ENCODE results near the gene RABGGTA.

The RABGGTA gene

GRCh38 chr14:24241829-24242443 is 29.5 kb downstream of the RABGGTA start:
- peak overlapping the region; percentile 97 for H3K9ac ChIP-seq (ENCODE audit: low read length)
- peaks cover 58% of the 10 kb centered on the region for H3K4me1 ChIP-seq (ENCODE audit: control insufficient read depth, insufficient read depth, low read length)
- peak; percentile 98 for DNase-seq (ENCODE audit: low read depth)
- H3K9me3 ChIP-seq (ENCODE audit: control insufficient read depth, low read length): no peaks in the 10 kb centered on the region
- H3K36me3 ChIP-seq (ENCODE audit: control insufficient read depth, insufficient read depth, low read length, severe bottlenecking): peaks cover 41% of the 10 kb centered on the region
- H3K27me3 ChIP-seq (replicated peaks; ENCODE audit: control insufficient read depth, insufficient read depth, low read length): no peaks in the 10 kb centered on the region
- H3K4me3 ChIP-seq (ENCODE audit: low read length): peak overlapping the region; percentile 93

GRCh38 chr14:24240110-24240918 is 31.1 kb downstream of the RABGGTA start:
- Histone ChIP-seq H3K36me3 (ENCODE audit: control insufficient read depth, insufficient read depth, low read length, severe bottlenecking) (peaks cover 57% of the 10 kb centered on the region), H3K4me1 (ENCODE audit: control insufficient read depth, insufficient read depth, low read length) (peaks cover 58% of the 10 kb centered on the region), H3K27me3 (replicated peaks; ENCODE audit: control insufficient read depth, insufficient read depth, low read length) (no peaks in the 10 kb centered on the region), H3K9ac (ENCODE audit: low read length) (peak overlapping the region; percentile 97), H3K4me3 (ENCODE audit: low read length) (peak overlapping the region; percentile 93), H3K9me3 (ENCODE audit: control insufficient read depth, low read length) (no peaks in the 10 kb centered on the region)
- DNase-seq (ENCODE audit: low read depth): no peak

- peaks cover 70% of the 10 kb centered on the region for H3K4me1 ChIP-seq (ENCODE audit: control insufficient read depth, insufficient read depth, low read length)
- H3K9me3 ChIP-seq (ENCODE audit: control insufficient read depth, low read length): no peaks in the 10 kb centered on the region
- DNase-seq (ENCODE audit: low read depth): no peak
- peaks cover 60% of the 10 kb centered on the region for H3K36me3 ChIP-seq (ENCODE audit: control insufficient read depth, insufficient read depth, low read length, severe bottlenecking)
- H3K4me3 ChIP-seq (ENCODE audit: low read length): no peak overlapping the region
- H3K9ac ChIP-seq (ENCODE audit: low read length): peak overlapping the region; percentile 97
- H3K27me3 ChIP-seq (replicated peaks; ENCODE audit: control insufficient read depth, insufficient read depth, low read length): no peaks in the 10 kb centered on the region
Measured at GRCh38 chr14:24238527-24239037, 32.8 kb downstream of the RABGGTA start.

- Histone ChIP-seq H3K4me1 (ENCODE audit: control insufficient read depth, insufficient read depth, low read length) (peaks cover 70% of the 10 kb centered on the region), H3K9ac (ENCODE audit: low read length) (no peak overlapping the region), H3K36me3 (ENCODE audit: control insufficient read depth, insufficient read depth, low read length, severe bottlenecking) (peaks cover 60% of the 10 kb centered on the region), H3K4me3 (ENCODE audit: low read length) (no peak overlapping the region), H3K9me3 (ENCODE audit: control insufficient read depth, low read length) (no peaks in the 10 kb centered on the region), H3K27me3 (replicated peaks; ENCODE audit: control insufficient read depth, insufficient read depth, low read length) (no peaks in the 10 kb centered on the region)
- no peak for DNase-seq (ENCODE audit: low read depth)
Measured at GRCh38 chr14:24238123-24238522, 33.3 kb downstream of the RABGGTA start.

- Histone ChIP-seq H3K36me3 (ENCODE audit: control insufficient read depth, insufficient read depth, low read length, severe bottlenecking) (peaks cover 60% of the 10 kb centered on the region), H3K9ac (ENCODE audit: low read length) (no peak overlapping the region), H3K4me3 (ENCODE audit: low read length) (no peak overlapping the region), H3K4me1 (ENCODE audit: control insufficient read depth, insufficient read depth, low read length) (peaks cover 69% of the 10 kb centered on the region), H3K9me3 (ENCODE audit: control insufficient read depth, low read length) (no peaks in the 10 kb centered on the region), H3K27me3 (replicated peaks; ENCODE audit: control insufficient read depth, insufficient read depth, low read length) (no peaks in the 10 kb centered on the region)
- DNase-seq (ENCODE audit: low read depth): no peak
Measured at GRCh38 chr14:24237463-24237955, 33.9 kb downstream of the RABGGTA start.

GRCh38 chr14:24236689-24237462 is 34.5 kb downstream of the RABGGTA start:
- DNase-seq (ENCODE audit: low read depth): no peak
- Histone ChIP-seq H3K9ac (ENCODE audit: low read length) (no peak overlapping the region), H3K36me3 (ENCODE audit: control insufficient read depth, insufficient read depth, low read length, severe bottlenecking) (peaks cover 60% of the 10 kb centered on the region), H3K4me3 (ENCODE audit: low read length) (no peak overlapping the region), H3K4me1 (ENCODE audit: control insufficient read depth, insufficient read depth, low read length) (peaks cover 69% of the 10 kb centered on the region), H3K9me3 (ENCODE audit: control insufficient read depth, low read length) (no peaks in the 10 kb centered on the region), H3K27me3 (replicated peaks; ENCODE audit: control insufficient read depth, insufficient read depth, low read length) (no peaks in the 10 kb centered on the region)

- peaks cover 58% of the 10 kb centered on the region for H3K36me3 ChIP-seq (ENCODE audit: control insufficient read depth, insufficient read depth, low read length, severe bottlenecking)
- DNase-seq (ENCODE audit: low read depth): no peak
- H3K9ac ChIP-seq (ENCODE audit: low read length): no peak overlapping the region
Measured at GRCh38 chr14:24235804-24236688, 35.4 kb downstream of the RABGGTA start.

GRCh38 chr14:24234095-24235005 is 37.0 kb downstream of the RABGGTA start:
- peaks cover 43% of the 10 kb centered on the region for H3K36me3 ChIP-seq (ENCODE audit: control insufficient read depth, insufficient read depth, low read length, severe bottlenecking)

More at GRCh38 chr14:24235804-24236688, 35.4 kb downstream of the RABGGTA start:
- H3K9me3 ChIP-seq (ENCODE audit: control insufficient read depth, low read length): no peaks in the 10 kb centered on the region
- H3K27me3 ChIP-seq (replicated peaks; ENCODE audit: control insufficient read depth, insufficient read depth, low read length): no peaks in the 10 kb centered on the region
- H3K4me1 ChIP-seq (ENCODE audit: control insufficient read depth, insufficient read depth, low read length): peaks cover 64% of the 10 kb centered on the region
- no peak overlapping the region for H3K4me3 ChIP-seq (ENCODE audit: low read length)

GRCh38 chr14:24233538-24233866 is 37.9 kb downstream of the RABGGTA start:
- peaks cover 40% of the 10 kb centered on the region for H3K4me1 ChIP-seq (ENCODE audit: control insufficient read depth, insufficient read depth, low read length)
- H3K4me3 ChIP-seq (ENCODE audit: low read length): peak overlapping the region; percentile 92
- peak overlapping the region; percentile 94 for H3K9ac ChIP-seq (ENCODE audit: low read length)
- peaks cover 35% of the 10 kb centered on the region for H3K36me3 ChIP-seq (ENCODE audit: control insufficient read depth, insufficient read depth, low read length, severe bottlenecking)
- no peaks in the 10 kb centered on the region for H3K27me3 ChIP-seq (replicated peaks; ENCODE audit: control insufficient read depth, insufficient read depth, low read length)
- no peak for DNase-seq (ENCODE audit: low read depth)
- no peaks in the 10 kb centered on the region for H3K9me3 ChIP-seq (ENCODE audit: control insufficient read depth, low read length)

More at GRCh38 chr14:24234095-24235005, 37.0 kb downstream of the RABGGTA start:
- DNase-seq (ENCODE audit: low read depth): no peak
- Histone ChIP-seq H3K4me3 (ENCODE audit: low read length) (peak overlapping the region; percentile 92), H3K9me3 (ENCODE audit: control insufficient read depth, low read length) (no peaks in the 10 kb centered on the region), H3K27me3 (replicated peaks; ENCODE audit: control insufficient read depth, insufficient read depth, low read length) (no peaks in the 10 kb centered on the region), H3K4me1 (ENCODE audit: control insufficient read depth, insufficient read depth, low read length) (peaks cover 49% of the 10 kb centered on the region), H3K9ac (ENCODE audit: low read length) (peak overlapping the region; percentile 7)

Measured in adipocyte (in vitro differentiated cells).